Measurements from ENCODE around the gene UCK1. TPM values are rescaled to one million over a fixed set of nuclear protein-coding genes. Genes with fewer than 3 reads are reported as not detected.

Gene UCK1
- total RNA-seq, 1 donor from 2014 or later, result 32.4 TPM

GRCh38 chr9:131528886-131529505 is 2.1 kb downstream of the UCK1 start:
- no peak for DNase-seq (ENCODE audit: low spot score, unreplicated experiment)
- Mint-ChIP-seq H3K4me1 (ENCODE audit: low read depth) (peaks cover 10% of the 10 kb centered on the region), H3K36me3 (ENCODE audit: insufficient read depth) (peaks cover 6% of the 10 kb centered on the region), H3K4me3 (ENCODE audit: low read depth) (peak overlapping the region; percentile 52), H3K27ac (no peak overlapping the region), H3K27me3 (no peaks in the 10 kb centered on the region), H3K9me3 (ENCODE audit: low read depth) (no peaks in the 10 kb centered on the region)
- TF ChIP-seq CTCF (IDR thresholded peaks at IDR 0.05; ENCODE audit: unreplicated experiment), result no peak

- DNase-seq (ENCODE audit: low spot score, unreplicated experiment), result no peak
- peak overlapping the region; percentile 52 for H3K4me3 Mint-ChIP-seq (ENCODE audit: low read depth)
- peaks cover 6% of the 10 kb centered on the region for H3K36me3 Mint-ChIP-seq (ENCODE audit: insufficient read depth)
- no peak for TF ChIP-seq CTCF (IDR thresholded peaks at IDR 0.05; ENCODE audit: unreplicated experiment)
- no peaks in the 10 kb centered on the region for H3K27me3 Mint-ChIP-seq
- peaks cover 10% of the 10 kb centered on the region for H3K4me1 Mint-ChIP-seq (ENCODE audit: low read depth)
- H3K9me3 Mint-ChIP-seq (ENCODE audit: low read depth), result no peaks in the 10 kb centered on the region
- H3K27ac Mint-ChIP-seq, result no peak overlapping the region
Measured at GRCh38 chr9:131528186-131528585, 2.9 kb downstream of the UCK1 start.

- TF ChIP-seq CTCF (IDR thresholded peaks at IDR 0.05; ENCODE audit: unreplicated experiment), result no peak
- H3K36me3 Mint-ChIP-seq (ENCODE audit: insufficient read depth), result peaks cover 6% of the 10 kb centered on the region
- H3K27ac Mint-ChIP-seq, result no peak overlapping the region
- DNase-seq (ENCODE audit: low spot score, unreplicated experiment), result no peak
- H3K9me3 Mint-ChIP-seq (ENCODE audit: low read depth), result no peaks in the 10 kb centered on the region
- no peaks in the 10 kb centered on the region for H3K27me3 Mint-ChIP-seq
- peaks cover 7% of the 10 kb centered on the region for H3K4me1 Mint-ChIP-seq (ENCODE audit: low read depth)
- no peak overlapping the region for H3K4me3 Mint-ChIP-seq (ENCODE audit: low read depth)
Measured at GRCh38 chr9:131525643-131526565, 5.2 kb downstream of the UCK1 start.

- TF ChIP-seq CTCF (IDR thresholded peaks at IDR 0.05; ENCODE audit: unreplicated experiment), result no peak
- Mint-ChIP-seq H3K4me3 (ENCODE audit: low read depth) (no peak overlapping the region), H3K4me1 (ENCODE audit: low read depth) (peaks cover under 1% of the 10 kb centered on the region), H3K27ac (peak overlapping the region; percentile 69), H3K27me3 (no peaks in the 10 kb centered on the region), H3K36me3 (ENCODE audit: insufficient read depth) (peaks cover 8% of the 10 kb centered on the region), H3K9me3 (ENCODE audit: low read depth) (no peaks in the 10 kb centered on the region)
- no peak for DNase-seq (ENCODE audit: low spot score, unreplicated experiment)
Measured at GRCh38 chr9:131524665-131525315, 6.3 kb downstream of the UCK1 start.

Measured in progenitor cell of endocrine pancreas (in vitro differentiated cells).